Measurements from ENCODE around the gene TRIP6. TPM values are rescaled to one million over a fixed set of nuclear protein-coding genes. Genes with fewer than 3 reads are reported as not detected.

The TRIP6 gene
- total RNA-seq, 1 donor from 2014 or later, result 38.7 TPM

DNA sequence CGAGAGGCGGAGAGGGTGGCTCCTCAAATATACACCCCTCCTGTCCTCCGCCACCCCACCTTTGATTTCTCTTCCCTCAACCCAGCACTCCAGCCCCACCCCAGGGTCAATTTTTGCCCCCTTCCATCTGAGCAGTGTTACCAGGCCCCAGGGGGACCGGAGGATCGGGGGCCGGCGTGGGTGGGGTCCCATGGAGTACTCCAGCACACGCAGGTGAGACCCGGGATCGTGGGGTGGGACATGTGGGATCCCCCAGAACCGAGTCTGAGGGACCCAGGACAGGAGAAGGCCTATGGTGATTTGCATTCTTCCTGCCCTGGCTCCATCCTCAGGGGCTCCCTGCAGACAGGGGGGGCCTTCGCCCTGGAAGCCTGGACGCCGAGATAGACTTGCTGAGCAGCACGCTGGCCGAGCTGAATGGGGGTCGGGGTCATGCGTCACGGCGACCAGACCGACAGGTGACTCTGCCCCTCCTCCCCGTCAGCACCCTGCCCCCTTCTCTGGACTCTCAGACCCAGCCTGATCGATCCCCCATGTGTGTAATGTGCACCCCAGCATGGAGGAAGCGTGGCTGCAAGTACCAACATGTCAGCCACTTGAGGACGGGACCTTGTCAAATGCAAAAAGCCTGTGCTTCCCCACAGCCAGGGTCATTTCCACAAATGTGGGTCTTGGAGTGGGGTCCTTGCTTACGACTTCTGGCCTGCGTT, 744 bp downstream of the TRIP6 start:
- no peak for DNase-seq (ENCODE audit: low spot score)
- intact Hi-C loops (cut with micrococcal nuclease), result no loop called here
- Mint-ChIP-seq H3K4me3 (ENCODE audit: low read depth) (peak overlapping the region; percentile 94), H3K4me1 (ENCODE audit: low read depth) (peaks cover 8% of the 10 kb centered on the region), H3K27me3 (ENCODE audit: low read depth) (no peaks in the 10 kb centered on the region), H3K27ac (peak overlapping the region; percentile 93), H3K36me3 (ENCODE audit: low read depth) (peaks cover 34% of the 10 kb centered on the region), H3K9me3 (no peaks in the 10 kb centered on the region)

- H3K36me3 Mint-ChIP-seq (ENCODE audit: low read depth), result peaks cover 68% of the 10 kb centered on the region
- H3K9me3 Mint-ChIP-seq, result no peaks in the 10 kb centered on the region
- peak overlapping the region; percentile 94 for H3K27ac Mint-ChIP-seq
- intact Hi-C loops (cut with micrococcal nuclease), result loop anchor here (10.0 kb wide), 1 partner anchor 289 kb away; the partner anchor contains the start of genes FBXO24 and LRCH4
- peak overlapping the region; percentile 96 for H3K4me3 Mint-ChIP-seq (ENCODE audit: low read depth)
- H3K4me1 Mint-ChIP-seq (ENCODE audit: low read depth), result peaks cover 25% of the 10 kb centered on the region
- H3K27me3 Mint-ChIP-seq (ENCODE audit: low read depth), result no peaks in the 10 kb centered on the region
- no peak for DNase-seq (ENCODE audit: low spot score)
Observed at GRCh38 chr7:100873599-100874299, 6.6 kb downstream of the TRIP6 start.

DNA sequence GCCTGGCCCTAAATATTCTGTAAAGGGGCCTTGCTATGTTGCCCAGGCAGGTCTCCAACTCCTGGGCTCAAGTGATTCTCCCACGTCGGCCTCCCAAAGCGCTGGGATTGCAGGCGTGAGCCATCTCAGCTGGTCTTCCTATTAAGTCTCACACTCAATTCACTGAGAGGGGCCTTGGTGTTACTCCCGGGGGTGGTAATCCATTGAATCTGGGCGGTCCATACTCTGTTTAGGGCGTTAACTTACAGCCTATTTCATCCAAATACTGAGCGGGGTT, 7.1 kb downstream of the TRIP6 start:
- Mint-ChIP-seq H3K36me3 (ENCODE audit: low read depth) (peaks cover 72% of the 10 kb centered on the region), H3K27me3 (ENCODE audit: low read depth) (no peaks in the 10 kb centered on the region), H3K4me1 (ENCODE audit: low read depth) (peaks cover 27% of the 10 kb centered on the region), H3K4me3 (ENCODE audit: low read depth) (peak overlapping the region; percentile 96), H3K9me3 (no peaks in the 10 kb centered on the region), H3K27ac (peak overlapping the region; percentile 94)
- DNase-seq (ENCODE audit: low spot score), result no peak
- intact Hi-C loops (cut with micrococcal nuclease), result loop anchor here (10.0 kb wide), 1 partner anchor 289 kb away; the partner anchor contains the start of genes FBXO24 and LRCH4

DNA sequence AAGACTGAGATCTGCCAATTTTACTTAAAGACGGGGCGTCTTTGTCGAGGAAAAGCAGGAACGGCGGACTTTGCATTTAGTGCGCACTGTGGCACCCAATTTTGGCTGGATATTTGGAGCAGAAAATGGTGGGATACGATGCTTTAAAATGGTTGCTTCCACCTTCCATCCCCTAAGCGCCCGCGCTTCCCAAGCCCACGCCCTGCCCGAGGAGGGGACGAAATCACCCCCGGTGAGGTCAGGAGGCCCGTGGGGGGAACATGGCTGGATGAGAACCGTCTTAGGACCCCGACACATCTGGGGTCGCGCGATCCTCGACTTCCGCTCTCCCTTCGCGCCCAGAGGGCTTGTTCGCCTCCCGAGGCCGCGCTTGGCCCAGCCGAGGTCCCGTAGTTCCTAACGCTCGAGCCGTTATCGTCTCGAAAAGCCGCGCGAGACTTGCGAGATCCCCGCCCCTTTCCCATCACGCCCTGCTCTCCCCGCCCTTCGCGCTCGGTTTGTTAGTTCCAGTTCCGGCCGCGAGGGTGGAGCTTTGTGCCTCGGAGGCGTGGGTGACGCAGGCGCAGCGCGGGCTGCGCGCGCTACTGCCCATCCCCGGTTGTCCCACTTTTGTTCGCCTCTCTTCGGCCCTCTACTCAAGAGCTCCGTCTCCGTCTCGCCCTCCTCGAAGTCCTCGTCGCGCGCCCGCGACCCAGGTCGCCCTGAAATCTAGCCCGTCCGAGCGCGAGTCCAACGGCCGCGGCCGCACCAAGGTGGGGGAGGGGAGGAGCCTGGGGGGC, 7.6 kb downstream of the TRIP6 start, which contains the start of gene SRRT:
TSS of gene SRRT (plus strand) at position 527 of the 779 bp plus-strand sequence. CDS start 488 bp downstream, outside the sequence.
- intact Hi-C loops (cut with micrococcal nuclease), result loop anchor here (1.0 to 10.0 kb wide), 3 partner anchors 13 to 290 kb away; partner anchors contain the start of genes FBXO24 and LRCH4
- no peaks in the 10 kb centered on the region for H3K9me3 Mint-ChIP-seq
- peak within 1 kb of the TSS; percentile 96 for H3K4me3 Mint-ChIP-seq (ENCODE audit: low read depth)
- peak; percentile 98 for DNase-seq (ENCODE audit: low spot score)
- H3K27ac Mint-ChIP-seq, result peak within 1 kb of the TSS; percentile 94
- H3K27me3 Mint-ChIP-seq (ENCODE audit: low read depth), result no peaks in the 10 kb centered on the region
- H3K36me3 Mint-ChIP-seq (ENCODE audit: low read depth), result peaks cover 77% of the 10 kb centered on the region
- H3K4me1 Mint-ChIP-seq (ENCODE audit: low read depth), result peaks cover 28% of the 10 kb centered on the region

GRCh38 chr7:100875356-100875751, 8.2 kb downstream of the TRIP6 start:
- peak overlapping the region; percentile 94 for H3K27ac Mint-ChIP-seq
- H3K9me3 Mint-ChIP-seq, result no peaks in the 10 kb centered on the region
- DNase-seq (ENCODE audit: low spot score), result no peak
- intact Hi-C loops (cut with micrococcal nuclease), result loop anchor here (1.0 to 10.0 kb wide), 3 partner anchors 12 to 291 kb away; partner anchors contain the start of genes FBXO24 and LRCH4
- no peaks in the 10 kb centered on the region for H3K27me3 Mint-ChIP-seq (ENCODE audit: low read depth)
- H3K36me3 Mint-ChIP-seq (ENCODE audit: low read depth), result peaks cover 82% of the 10 kb centered on the region
- peaks cover 31% of the 10 kb centered on the region for H3K4me1 Mint-ChIP-seq (ENCODE audit: low read depth)
- peak overlapping the region; percentile 96 for H3K4me3 Mint-ChIP-seq (ENCODE audit: low read depth)

DNA sequence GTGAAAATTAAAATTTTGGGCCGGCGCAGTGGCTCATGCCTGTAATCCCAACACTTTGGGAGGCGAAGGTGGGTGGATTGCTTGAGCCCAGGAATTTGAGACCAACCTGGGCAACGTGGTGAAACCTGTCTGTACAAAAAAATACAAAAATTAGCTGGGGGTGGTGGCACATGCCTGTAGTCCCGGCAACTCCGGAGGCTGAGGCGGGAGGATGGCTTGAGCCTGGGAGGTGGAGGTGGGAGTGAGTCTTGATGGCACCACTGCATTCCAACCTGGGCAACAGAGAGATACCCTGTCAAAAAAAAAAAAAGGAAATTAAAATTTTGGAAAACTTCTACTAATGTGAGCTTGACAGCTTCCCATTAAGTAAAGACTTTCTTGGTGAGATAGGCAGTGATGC, 10.8 kb downstream of the TRIP6 start:
- intact Hi-C loops (cut with micrococcal nuclease), result loop anchor here (10.0 kb wide), 1 partner anchor 293 kb away; the partner anchor contains the start of genes FBXO24 and LRCH4
- peaks cover 37% of the 10 kb centered on the region for H3K4me1 Mint-ChIP-seq (ENCODE audit: low read depth)
- peaks cover 90% of the 10 kb centered on the region for H3K36me3 Mint-ChIP-seq (ENCODE audit: low read depth)
- H3K27ac Mint-ChIP-seq, result peak overlapping the region; percentile 12
- no peak for DNase-seq (ENCODE audit: low spot score)
- H3K4me3 Mint-ChIP-seq (ENCODE audit: low read depth), result peak overlapping the region; percentile 8
- no peaks in the 10 kb centered on the region for H3K9me3 Mint-ChIP-seq
- no peaks in the 10 kb centered on the region for H3K27me3 Mint-ChIP-seq (ENCODE audit: low read depth)

DNA sequence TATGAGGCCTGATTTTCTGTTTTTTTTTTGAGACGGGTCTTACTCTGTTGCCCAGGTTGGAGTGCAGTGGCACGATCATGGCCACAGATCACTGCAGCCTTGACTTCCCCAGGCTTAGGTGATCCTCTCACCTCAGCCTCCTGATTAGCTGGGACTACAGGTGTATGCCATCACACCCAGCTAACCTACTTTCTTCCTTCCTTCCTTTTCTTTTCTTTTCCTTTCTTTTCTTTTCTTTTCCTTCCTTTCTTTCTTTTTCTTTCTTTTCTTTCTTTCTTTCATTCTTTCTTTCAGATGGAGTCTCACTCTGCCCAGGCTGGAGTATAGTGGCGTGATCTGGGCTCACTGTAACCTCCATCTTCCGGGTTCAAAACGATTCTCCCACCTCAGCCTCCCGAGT, 11.5 kb downstream of the TRIP6 start:
- Mint-ChIP-seq H3K27ac (no peak overlapping the region), H3K27me3 (ENCODE audit: low read depth) (no peaks in the 10 kb centered on the region), H3K4me3 (ENCODE audit: low read depth) (peak overlapping the region; percentile 51), H3K9me3 (no peaks in the 10 kb centered on the region), H3K4me1 (ENCODE audit: low read depth) (peaks cover 40% of the 10 kb centered on the region), H3K36me3 (ENCODE audit: low read depth) (peaks cover 91% of the 10 kb centered on the region)
- intact Hi-C loops (cut with micrococcal nuclease), result loop anchor here (10.0 kb wide), 1 partner anchor 294 kb away; the partner anchor contains the start of genes FBXO24 and LRCH4
- DNase-seq (ENCODE audit: low spot score), result no peak

- no peaks in the 10 kb centered on the region for H3K9me3 Mint-ChIP-seq
- H3K27ac Mint-ChIP-seq, result no peak overlapping the region
- H3K27me3 Mint-ChIP-seq (ENCODE audit: low read depth), result no peaks in the 10 kb centered on the region
- peaks cover 36% of the 10 kb centered on the region for H3K4me1 Mint-ChIP-seq (ENCODE audit: low read depth)
- DNase-seq (ENCODE audit: low spot score), result no peak
- intact Hi-C loops (cut with micrococcal nuclease), result loop anchor here (10.0 kb wide), 1 partner anchor 295 kb away; the partner anchor contains the start of genes FBXO24 and LRCH4
- H3K36me3 Mint-ChIP-seq (ENCODE audit: low read depth), result peaks cover 91% of the 10 kb centered on the region
- H3K4me3 Mint-ChIP-seq (ENCODE audit: low read depth), result no peak overlapping the region
Observed at GRCh38 chr7:100879685-100880261, 12.6 kb downstream of the TRIP6 start.

GRCh38 chr7:100880645-100881044, 13.5 kb downstream of the TRIP6 start:
- no peak overlapping the region for H3K4me3 Mint-ChIP-seq (ENCODE audit: low read depth)
- H3K4me1 Mint-ChIP-seq (ENCODE audit: low read depth), result peaks cover 39% of the 10 kb centered on the region
- H3K36me3 Mint-ChIP-seq (ENCODE audit: low read depth), result peaks cover 92% of the 10 kb centered on the region
- H3K27me3 Mint-ChIP-seq (ENCODE audit: low read depth), result no peaks in the 10 kb centered on the region
- no peak overlapping the region for H3K27ac Mint-ChIP-seq
- intact Hi-C loops (cut with micrococcal nuclease), result no loop called here
- no peak for DNase-seq (ENCODE audit: low spot score)
- no peaks in the 10 kb centered on the region for H3K9me3 Mint-ChIP-seq

- intact Hi-C loops (cut with micrococcal nuclease), result no loop called here
- Mint-ChIP-seq H3K27me3 (ENCODE audit: low read depth) (no peaks in the 10 kb centered on the region), H3K27ac (no peak overlapping the region), H3K36me3 (ENCODE audit: low read depth) (peaks cover 92% of the 10 kb centered on the region), H3K4me1 (ENCODE audit: low read depth) (peaks cover 40% of the 10 kb centered on the region), H3K4me3 (ENCODE audit: low read depth) (no peak overlapping the region), H3K9me3 (no peaks in the 10 kb centered on the region)
- DNase-seq (ENCODE audit: low spot score), result no peak
Observed at GRCh38 chr7:100881136-100881535, 13.9 kb downstream of the TRIP6 start.

DNA sequence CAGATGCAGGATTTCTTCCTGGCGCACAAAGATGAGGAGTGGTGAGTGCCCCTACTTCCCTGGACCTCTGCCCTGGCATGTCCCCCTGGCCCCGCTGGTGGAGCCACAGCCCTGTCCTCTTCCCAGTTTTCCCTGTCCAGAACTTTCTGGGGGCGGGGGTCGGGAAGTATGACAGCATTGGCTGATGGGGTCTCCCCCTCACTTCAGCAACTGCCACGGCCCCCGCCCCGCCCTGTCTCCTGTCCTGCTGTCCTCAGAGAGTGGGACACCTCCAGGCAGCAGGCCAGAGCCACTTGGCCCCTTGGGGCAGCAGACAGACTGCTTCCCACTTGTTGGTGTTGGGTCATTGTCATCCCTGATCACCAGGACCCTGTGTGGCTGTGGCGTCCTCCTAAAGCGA, 15.0 kb downstream of the TRIP6 start:
- H3K27me3 Mint-ChIP-seq (ENCODE audit: low read depth), result no peaks in the 10 kb centered on the region
- no peak overlapping the region for H3K4me3 Mint-ChIP-seq (ENCODE audit: low read depth)
- intact Hi-C loops (cut with micrococcal nuclease), result no loop called here

More for the DNA sequence above, 15.0 kb downstream of the TRIP6 start:
- H3K27ac Mint-ChIP-seq, result no peak overlapping the region
- DNase-seq (ENCODE audit: low spot score), result no peak
- no peaks in the 10 kb centered on the region for H3K9me3 Mint-ChIP-seq
- H3K36me3 Mint-ChIP-seq (ENCODE audit: low read depth), result peaks cover 94% of the 10 kb centered on the region
- peaks cover 40% of the 10 kb centered on the region for H3K4me1 Mint-ChIP-seq (ENCODE audit: low read depth)

Data from activated T-helper 2 cell treated with anti-CD3 and anti-CD28 coated beads, Interferon-gamma antibody, Interleukin-2, Interleukin-4, amounts not matched to agents 10 μg/mL and 5 μg/mL and 100 μg/mL, durations not matched to agents 14 hours and 24 hours and 36 hours (primary cell).